Activated CD8-positive, alpha-beta memory T cell treated with anti-CD3 and anti-CD28 coated beads, Interleukin-2, amount 10 ng/mL, durations not matched to agents 7 days and 5 days (primary cell): ENCODE measurements around the gene MEF2D. TPM values are rescaled to one million over a fixed set of nuclear protein-coding genes. Genes with fewer than 3 reads are reported as not detected.

Experiments
- ATAC-seq: fragments of 150-1000 bp; cut with Tn5 transposase; one replicate; pipeline ENCODE4 v1.10.0; 2021; ENCODE audit warnings: moderate library complexity
- CTCF ChIA-PET: fragments of 350-600 bp; sonication (Branson Sonifier 250); formaldehyde crosslinking; loops from one replicate; lab custom pipeline; 2021; ENCODE audit warnings: antibody characterized with exemption; lab: Charles Lee
- DNase-seq: peaks from one replicate; pipeline ENCODE4 v3.0.0-alpha.2; 2020
- H3K27ac Mint-ChIP-seq: one replicate; pipeline ENCODE4 v1.8.0; 2021; ENCODE audit warnings: mild to moderate bottlenecking, mixed read lengths
- H3K27me3 Mint-ChIP-seq: one replicate; pipeline ENCODE4 v1.8.0; 2021; ENCODE audit warnings: mixed read lengths
- H3K36me3 Mint-ChIP-seq: one replicate; pipeline ENCODE4 v1.8.0; 2021; ENCODE audit warnings: mild to moderate bottlenecking, mixed read lengths
- H3K4me1 Mint-ChIP-seq: one replicate; pipeline ENCODE4 v1.8.0; 2021; ENCODE audit warnings: mixed read lengths
- H3K4me3 Mint-ChIP-seq: one replicate; pipeline ENCODE4 v1.8.0; 2021; ENCODE audit warnings: mild to moderate bottlenecking, moderate library complexity, mixed read lengths
- H3K9me3 Mint-ChIP-seq: one replicate; pipeline ENCODE4 v1.8.0; 2022; ENCODE audit warnings: low read depth, mixed read lengths
- microRNA-seq: library from miRNA; unstranded; fragments of <30 nt; microRNA quantifications from one replicate; pipeline ENCODE4 v1.2.0, GENCODE V29; 2022
- total RNA-seq, 2 experiments: library from RNA; stranded (reverse); gene quantifications; one replicate each; pipeline ENCODE4 v1.2.3, GENCODE V29; 2021

MEF2D gene
- total RNA-seq, 2 experiments from 2014 or later = 57.1 to 63.1 TPM

GRCh38 chr1:156418416-156419070 lies 82.0 kb downstream of the MEF2D start:
- DNase-seq = no peak
- H3K27me3 Mint-ChIP-seq = peaks cover 82% of the 10 kb centered on the region
- H3K36me3 Mint-ChIP-seq = peaks cover 2% of the 10 kb centered on the region
- no peaks in the 10 kb centered on the region for H3K9me3 Mint-ChIP-seq
- H3K4me3 Mint-ChIP-seq = no peak overlapping the region
- ATAC-seq = no peak
- no peak overlapping the region for H3K27ac Mint-ChIP-seq
- CTCF ChIA-PET = interaction anchor here (1.5 to 3.8 kb wide), 3 partner anchors 23 to 33 kb away, joined by 9 to 42 read pairs (median 14); no protein-coding TSS in a partner anchor
- peaks cover 18% of the 10 kb centered on the region for H3K4me1 Mint-ChIP-seq

DNA sequence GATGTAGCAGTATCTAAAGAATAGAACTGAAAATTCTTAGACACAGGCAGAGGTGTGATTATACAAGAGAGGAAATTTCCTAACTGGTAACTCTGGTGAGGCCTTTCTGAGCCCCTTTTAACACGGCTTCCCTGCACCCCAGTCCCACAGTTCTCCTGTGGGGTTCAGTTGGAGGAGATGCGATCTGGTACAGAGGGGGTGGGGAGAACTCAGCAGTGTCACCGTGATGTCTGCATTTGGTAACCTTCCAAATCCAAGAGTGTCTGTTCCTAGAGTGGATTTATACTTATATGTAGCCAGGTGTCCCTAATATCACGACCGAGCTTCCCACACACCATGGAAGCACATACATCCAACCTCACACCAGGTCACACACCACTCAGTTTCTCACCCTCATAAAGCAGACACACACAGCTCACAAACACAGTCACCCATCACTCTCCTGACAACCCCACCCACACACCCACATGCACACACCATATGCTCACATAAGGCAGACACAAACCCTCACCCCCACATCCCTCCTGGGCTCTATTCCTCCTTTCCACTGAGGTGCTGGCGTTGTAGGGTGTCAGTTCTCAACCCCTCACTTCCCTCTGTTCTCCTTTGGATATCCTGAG lies 83.1 kb downstream of the MEF2D start:
- H3K36me3 Mint-ChIP-seq = peaks cover 2% of the 10 kb centered on the region
- H3K9me3 Mint-ChIP-seq = no peaks in the 10 kb centered on the region
- H3K27ac Mint-ChIP-seq = no peak overlapping the region
- no peak overlapping the region for H3K4me3 Mint-ChIP-seq
- DNase-seq = no peak
- no peak for ATAC-seq
- CTCF ChIA-PET = interaction anchor here (1.5 to 3.8 kb wide), 4 partner anchors 22 to 32 kb away, joined by 3 to 42 read pairs (median 12); no protein-coding TSS in a partner anchor
- H3K27me3 Mint-ChIP-seq = peaks cover 72% of the 10 kb centered on the region
- H3K4me1 Mint-ChIP-seq = peaks cover 18% of the 10 kb centered on the region

GRCh38 chr1:156416993-156417392 lies 83.6 kb downstream of the MEF2D start:
- Mint-ChIP-seq H3K4me1 (peaks cover 18% of the 10 kb centered on the region), H3K9me3 (no peaks in the 10 kb centered on the region), H3K4me3 (no peak overlapping the region), H3K27ac (no peak overlapping the region), H3K27me3 (peaks cover 72% of the 10 kb centered on the region), H3K36me3 (peaks cover 2% of the 10 kb centered on the region)
- DNase-seq (no peak), ATAC-seq (no peak)
- CTCF ChIA-PET = interaction anchor here (1.5 to 4.7 kb wide), 3 partner anchors 23 to 32 kb away, joined by 3 to 42 read pairs (median 19); no protein-coding TSS in a partner anchor

- H3K27me3 Mint-ChIP-seq = peaks cover 65% of the 10 kb centered on the region
Measured at GRCh38 chr1:156414461-156415064, 86.0 kb downstream of the MEF2D start.

More at GRCh38 chr1:156414461-156415064, 86.0 kb downstream of the MEF2D start:
- CTCF ChIA-PET = interaction anchor here (1.0 to 4.7 kb wide), 4 partner anchors 28 to 194 kb away, joined by 3 to 19 read pairs (median 6); no protein-coding TSS in a partner anchor
- ATAC-seq (no peak), DNase-seq (no peak)
- Mint-ChIP-seq H3K4me1 (peaks cover under 1% of the 10 kb centered on the region), H3K36me3 (peaks cover under 1% of the 10 kb centered on the region), H3K4me3 (no peak overlapping the region), H3K27ac (no peak overlapping the region), H3K9me3 (no peaks in the 10 kb centered on the region)

Small RNA genes lying within 50 kb of the gene (microRNA-seq; reads per million reads assigned to microRNA genes)
- not detected for gene MIR9-1

Other genes starting within 250 kb of the MEF2D start
- gene SMG5, start 217.9 kb downstream of the MEF2D start, total RNA-seq = 100 to 1,000 TPM in 1 of 2 experiments, 10 to 100 TPM in 1; 89.4 to 103 TPM
- gene TMEM79, start 216.4 kb downstream of the MEF2D start, total RNA-seq = 10 to 100 TPM; 10.1 to 11.6 TPM
- gene GLMP, start 205.1 kb downstream of the MEF2D start, total RNA-seq = 10 to 100 TPM; 24.7 to 28.9 TPM
- not detected for gene VHLL, start 201.5 kb downstream of the MEF2D start, total RNA-seq
- gene CCT3, start 162.5 kb downstream of the MEF2D start, total RNA-seq = 100 to 1,000 TPM; 253 to 361 TPM
- not detected for gene TSACC, start 162.2 kb downstream of the MEF2D start, total RNA-seq
- not detected for gene RHBG, start 131.6 kb downstream of the MEF2D start, total RNA-seq
- 10 to 100 TPM; 24.3 to 31.3 TPM for gene IQGAP3, start 71.8 kb upstream of the MEF2D start, total RNA-seq
- gene TTC24, start 78.9 kb upstream of the MEF2D start, total RNA-seq = 10 to 100 TPM; 12.6 to 16.9 TPM
- gene NAXE, start 91.0 kb upstream of the MEF2D start, total RNA-seq = 10 to 100 TPM; 62.7 to 66.6 TPM
- gene GPATCH4, start 100.7 kb upstream of the MEF2D start, total RNA-seq = 10 to 100 TPM; 40.5 to 50.9 TPM
- gene HAPLN2, start 118.6 kb upstream of the MEF2D start, total RNA-seq = not detected
- gene BCAN, start 141.3 kb upstream of the MEF2D start, total RNA-seq = under 1 TPM in 1 of 2 experiments, not detected in 1; 0.07 TPM
- gene NES, start 176.6 kb upstream of the MEF2D start, total RNA-seq = not detected
- 1 to 10 TPM; 1.4 to 1.9 TPM for gene CRABP2, start 204.8 kb upstream of the MEF2D start, total RNA-seq
- 10 to 100 TPM; 44.0 to 49.6 TPM for gene METTL25B, start 227.7 kb upstream of the MEF2D start, total RNA-seq
- 10 to 100 TPM; 56.0 to 70.3 TPM for gene ISG20L2, start 228.0 kb upstream of the MEF2D start, total RNA-seq
- gene MRPL24, start 240.3 kb upstream of the MEF2D start, total RNA-seq = 10 to 100 TPM; 60.4 to 80.0 TPM